Brain microvascular endothelial cell (primary cell): Measurements from ENCODE around the gene TAC4.

Experiments
- DNase-seq: peaks from one replicate; pipeline ENCODE4 v3.0.0-alpha.2; 2020
- H3K27ac ChIP-seq: fragments of 250-450 bp; sonication (Bioruptor Pico); 2 replicates; pipeline ENCODE4 v1.5.1; 2020; ENCODE audit warnings: mild to moderate bottlenecking, moderate library complexity
- H3K27me3 ChIP-seq: fragments of 250-450 bp; sonication (Bioruptor Pico); replicated peaks from 2 replicates; pipeline ENCODE4 v1.5.1; 2020; ENCODE audit warnings: mild to moderate bottlenecking
- H3K36me3 ChIP-seq: fragments of 250-450 bp; sonication (Bioruptor Pico); replicated peaks from 2 replicates; pipeline ENCODE4 v1.5.1; 2020; ENCODE audit warnings: mild to moderate bottlenecking
- H3K4me3 ChIP-seq: 2 replicates; pipeline ENCODE4 v1.5.1; 2011; ENCODE audit warnings: low read depth, mild to moderate bottlenecking, control low read depth, low read length, moderate library complexity
- CTCF ChIP-seq: IDR thresholded peaks from 2 replicates; pipeline ENCODE4 v1.5.1; 2011; ENCODE audit warnings: low read depth, mild to moderate bottlenecking, moderate library complexity, low read length, control low read depth, inconsistent platforms; ENCODE audit errors: missing control alignments
- in situ Hi-C: cut with HindIII; loops from 2 replicates; pipeline ENCODE4 v1.10.0; 2017; ENCODE audit warnings: low sequenced_read_pairs, low pct_ligation_motif_present

TAC4 gene

GRCh38 chr17:49891271-49891670 lies 43.4 kb upstream of the TAC4 start:
- no peak for TF ChIP-seq CTCF
- no peak overlapping the region for H3K4me3 ChIP-seq
- in situ Hi-C loops = no loop called here
- no peak for DNase-seq
- H3K36me3 ChIP-seq = no peaks in the 10 kb centered on the region
- peaks cover 62% of the 10 kb centered on the region for H3K27me3 ChIP-seq
- H3K27ac ChIP-seq = no peak overlapping the region

GRCh38 chr17:49890852-49891251 lies 43.0 kb upstream of the TAC4 start:
- H3K4me3 ChIP-seq = no peak overlapping the region
- H3K36me3 ChIP-seq = no peaks in the 10 kb centered on the region
- no peak overlapping the region for H3K27ac ChIP-seq
- no peak for DNase-seq
- no peak for TF ChIP-seq CTCF
- H3K27me3 ChIP-seq = peaks cover 61% of the 10 kb centered on the region
- in situ Hi-C loops = no loop called here

- in situ Hi-C loops = no loop called here
- no peak for DNase-seq
- H3K27ac ChIP-seq = no peak overlapping the region
- H3K36me3 ChIP-seq = no peaks in the 10 kb centered on the region
- H3K4me3 ChIP-seq = no peak overlapping the region
- TF ChIP-seq CTCF = no peak
- H3K27me3 ChIP-seq = peaks cover 58% of the 10 kb centered on the region
These were observed 42.4 kb upstream of the TAC4 start for GRCh38 chr17:49890077-49890821.

- DNase-seq = no peak
- Histone ChIP-seq H3K36me3 (no peaks in the 10 kb centered on the region), H3K27ac (no peak overlapping the region), H3K27me3 (peaks cover 52% of the 10 kb centered on the region), H3K4me3 (no peak overlapping the region)
- TF ChIP-seq CTCF = no peak
- in situ Hi-C loops = no loop called here
These were observed 41.6 kb upstream of the TAC4 start for GRCh38 chr17:49889500-49889899.

GRCh38 chr17:49887744-49888360 lies 40.0 kb upstream of the TAC4 start:
- H3K36me3 ChIP-seq = no peaks in the 10 kb centered on the region
- H3K4me3 ChIP-seq = no peak overlapping the region
- H3K27ac ChIP-seq = no peak overlapping the region
- peaks cover 48% of the 10 kb centered on the region for H3K27me3 ChIP-seq
- in situ Hi-C loops = no loop called here
- no peak for DNase-seq
- no peak for TF ChIP-seq CTCF
